ENCODE measurements around the gene ABHD17B. TPM values are rescaled to one million over a fixed set of nuclear protein-coding genes. Genes with fewer than 3 reads are reported as not detected.

ABHD17B gene
- total and polyA plus RNA-seq, 4 experiments from 2014 or later: 16.6 to 20.8 (median 17.5) TPM

DNA sequence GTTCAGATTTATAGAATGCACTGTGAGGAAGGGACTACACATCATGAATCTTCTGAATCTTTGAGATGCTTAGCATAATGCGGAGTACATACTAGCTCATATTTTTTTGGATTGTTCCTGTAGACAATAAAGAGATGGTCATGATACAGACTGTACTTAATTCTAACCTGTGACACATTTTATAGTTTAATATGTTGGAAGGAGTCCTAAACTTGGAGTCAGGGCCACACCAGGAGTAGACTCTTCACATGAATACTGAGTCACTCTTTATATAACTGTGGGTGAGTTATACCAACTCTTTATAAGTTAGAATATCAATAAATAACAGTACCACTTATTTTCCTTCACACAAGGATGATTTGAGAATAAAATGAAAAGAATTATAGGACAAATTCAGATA lies 17.4 kb upstream of the ABHD17B start:
- CTCF ChIA-PET (ENCODE audit: partially characterized antibody): interaction anchor here (1.2 kb wide), 1 partner anchor 15 kb away, joined by 3 read pairs; no protein-coding TSS in a partner anchor

DNA sequence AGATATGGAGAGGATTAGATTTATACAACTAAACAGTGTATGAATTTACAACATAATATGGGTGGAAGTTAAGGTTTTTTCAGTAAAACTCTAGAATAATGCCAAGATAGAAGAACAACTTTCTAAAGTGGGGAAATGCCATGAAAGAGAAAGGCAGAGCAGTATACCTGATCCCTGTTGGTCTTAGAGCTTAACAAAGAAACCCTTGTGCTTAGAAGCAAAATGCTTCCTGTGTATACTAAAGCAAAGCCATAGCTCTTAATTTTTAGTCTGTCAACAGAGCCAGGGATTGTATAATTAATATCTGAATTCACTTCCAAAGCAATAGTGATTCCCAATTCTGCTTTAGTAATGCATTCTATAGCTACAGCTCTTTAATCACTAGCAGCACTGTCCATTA lies 14.8 kb upstream of the ABHD17B start:
- ChIA-PET CTCF (ENCODE audit: partially characterized antibody) (interaction anchor here (1.0 kb wide), 1 partner anchor 119 kb away, joined by 5 read pairs; no protein-coding TSS in a partner anchor), POLR2A (ENCODE audit: partially characterized antibody) (interaction anchor here (0.7 kb wide), 1 partner anchor 14 kb away, joined by 5 read pairs; the partner anchor contains the start of genes ABHD17B and C9orf85)
- Histone ChIP-seq H3K4me1 (ENCODE audit: insufficient read depth, low read length) (no peaks in the 10 kb centered on the region), H3K9me3 (ENCODE audit: control insufficient read depth in 1 of 2, low read length in 2 of 2) (no peaks in the 10 kb centered on the region), H3K27ac (ENCODE audit: low read depth, low read length) (no peak overlapping the region), H3K36me3 (ENCODE audit: insufficient read depth, low read length) (no peaks in the 10 kb centered on the region), H3K27me3 (ENCODE audit: insufficient read depth, low read length) (no peaks in the 10 kb centered on the region), H3K4me3 (ENCODE audit: low read length in 2 of 2) (no peak overlapping the region)
- Mint-ChIP-seq H3K4me1 (peaks cover 0 to 8% (median 5%) of the 10 kb centered on the region in 4 donors), H3K9me3 (no peaks in the 10 kb centered on the region), H3K27ac (no peak overlapping the region), H3K36me3 (peaks cover 16 to 24% of the 10 kb centered on the region in 2 donors), H3K27me3 (no peaks in the 10 kb centered on the region), H3K4me3 (no peak overlapping the region)
- DNase-seq: no peak
- intact Hi-C loops (cut with micrococcal nuclease): no loop called here

More for the DNA sequence above, 17.4 kb upstream of the ABHD17B start:
- POLR2A ChIA-PET (ENCODE audit: partially characterized antibody): no interaction called here
- H3K9me3 Mint-ChIP-seq: peaks cover 0 to 2% (median 0%) of the 10 kb centered on the region in 8 donors
- DNase-seq: no peak
- H3K27me3 Mint-ChIP-seq: no peaks in the 10 kb centered on the region
- H3K27me3 ChIP-seq (ENCODE audit: insufficient read depth, low read length): no peaks in the 10 kb centered on the region
- no peak overlapping the region for H3K27ac Mint-ChIP-seq
- H3K36me3 ChIP-seq (ENCODE audit: insufficient read depth, low read length): no peaks in the 10 kb centered on the region
- intact Hi-C loops (cut with micrococcal nuclease): no loop called here
- H3K36me3 Mint-ChIP-seq: peaks cover 7 to 22% of the 10 kb centered on the region in 2 donors
- H3K27ac ChIP-seq (ENCODE audit: low read depth, low read length): no peak overlapping the region
- H3K4me3 ChIP-seq (ENCODE audit: low read length in 2 of 2): no peak overlapping the region
- no peaks in the 10 kb centered on the region for H3K9me3 ChIP-seq (ENCODE audit: control insufficient read depth in 1 of 2, low read length in 2 of 2)
- no peaks in the 10 kb centered on the region for H3K4me1 ChIP-seq (ENCODE audit: insufficient read depth, low read length)
- no peak overlapping the region for H3K4me3 Mint-ChIP-seq
- H3K4me1 Mint-ChIP-seq: peaks cover 3 to 13% (median 5%) of the 10 kb centered on the region in 4 donors

DNA sequence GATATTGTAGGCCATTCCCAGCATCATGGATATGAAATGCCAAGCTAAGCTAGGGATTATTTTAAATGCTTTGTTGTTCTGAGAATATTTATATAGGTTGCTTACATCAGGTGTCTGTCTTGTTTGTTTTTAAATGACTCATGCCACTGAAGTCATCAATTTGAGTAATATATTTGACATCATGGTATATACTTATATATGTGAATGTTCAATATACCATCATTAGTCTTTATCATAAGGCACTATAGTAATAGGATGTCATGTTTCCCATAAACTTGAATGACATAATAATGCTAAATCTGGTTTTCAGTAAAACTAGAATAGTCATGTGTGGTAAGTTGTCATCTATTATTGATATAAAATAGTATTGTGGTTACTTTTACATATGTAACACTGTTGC lies 13.6 kb upstream of the ABHD17B start:
- peaks cover 18 to 24% of the 10 kb centered on the region in 2 donors for H3K36me3 Mint-ChIP-seq
- no peaks in the 10 kb centered on the region for H3K4me1 ChIP-seq (ENCODE audit: insufficient read depth, low read length)
- peaks cover under 1 to 7% (median 5%) of the 10 kb centered on the region in 4 donors for H3K4me1 Mint-ChIP-seq
- H3K27ac ChIP-seq (ENCODE audit: low read depth, low read length): no peak overlapping the region
- intact Hi-C loops (cut with micrococcal nuclease): no loop called here
- H3K36me3 ChIP-seq (ENCODE audit: insufficient read depth, low read length): no peaks in the 10 kb centered on the region
- H3K9me3 Mint-ChIP-seq: no peaks in the 10 kb centered on the region
- ChIA-PET POLR2A (ENCODE audit: partially characterized antibody) (no interaction called here), CTCF (ENCODE audit: partially characterized antibody) (interaction anchor here (0.8 kb wide), 1 partner anchor 12 kb away, joined by 3 read pairs; no protein-coding TSS in a partner anchor)
- no peak overlapping the region for H3K4me3 Mint-ChIP-seq
- no peaks in the 10 kb centered on the region for H3K9me3 ChIP-seq (ENCODE audit: control insufficient read depth in 1 of 2, low read length in 2 of 2)
- no peaks in the 10 kb centered on the region for H3K27me3 Mint-ChIP-seq
- no peak overlapping the region for H3K27ac Mint-ChIP-seq
- DNase-seq: no peak
- H3K4me3 ChIP-seq (ENCODE audit: low read length in 2 of 2): no peak overlapping the region
- no peaks in the 10 kb centered on the region for H3K27me3 ChIP-seq (ENCODE audit: insufficient read depth, low read length)

DNA sequence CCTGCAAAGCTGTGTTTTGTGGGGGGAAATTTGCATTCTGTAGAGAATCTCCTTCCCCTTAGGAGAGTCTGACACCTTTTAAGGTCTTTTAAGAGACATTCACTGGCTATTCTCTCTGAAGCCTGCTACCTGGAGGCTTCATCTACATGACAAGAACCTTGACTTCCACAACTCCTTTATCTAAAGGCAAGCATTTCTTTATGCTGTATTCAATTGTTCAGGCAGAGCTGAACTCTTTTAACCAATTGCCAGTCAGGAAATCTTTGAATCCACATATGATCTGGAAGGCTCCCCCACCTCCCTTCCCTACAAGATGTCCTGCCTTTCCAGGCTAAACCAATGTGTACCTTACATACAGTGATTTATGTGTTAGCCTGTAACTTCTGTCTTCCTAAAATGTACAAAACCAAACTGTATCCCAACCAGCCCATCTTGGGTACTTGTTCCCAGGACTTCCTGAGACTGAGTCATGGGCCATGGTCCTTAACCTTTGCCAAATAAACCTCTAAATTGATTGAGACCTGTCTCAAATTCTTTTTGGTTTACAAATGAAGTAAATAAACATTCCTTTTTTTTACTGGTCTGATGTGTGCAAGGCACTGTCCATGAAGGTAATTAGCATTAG lies 10.3 kb upstream of the ABHD17B start:
- Mint-ChIP-seq H3K4me3 (no peak overlapping the region), H3K36me3 (peaks cover 29 to 33% of the 10 kb centered on the region in 2 donors), H3K27ac (no peak overlapping the region), H3K27me3 (no peaks in the 10 kb centered on the region), H3K4me1 (peaks cover 13 to 22% (median 16%) of the 10 kb centered on the region in 4 donors), H3K9me3 (no peaks in the 10 kb centered on the region)
- no peaks in the 10 kb centered on the region for H3K27me3 ChIP-seq (ENCODE audit: insufficient read depth, low read length)
- H3K4me3 ChIP-seq (ENCODE audit: low read length in 2 of 2): no peak overlapping the region
- intact Hi-C loops (cut with micrococcal nuclease): no loop called here
- CTCF ChIA-PET (ENCODE audit: partially characterized antibody): interaction anchor here (0.8 kb wide), 2 partner anchors 22 to 139 kb away, joined by 3 read pairs; no protein-coding TSS in a partner anchor
- no peak for DNase-seq
- no peaks in the 10 kb centered on the region for H3K9me3 ChIP-seq (ENCODE audit: control insufficient read depth in 1 of 2, low read length in 2 of 2)
- no peaks in the 10 kb centered on the region for H3K36me3 ChIP-seq (ENCODE audit: insufficient read depth, low read length)
- H3K4me1 ChIP-seq (ENCODE audit: insufficient read depth, low read length): no peaks in the 10 kb centered on the region
- H3K27ac ChIP-seq (ENCODE audit: low read depth, low read length): no peak overlapping the region
- POLR2A ChIA-PET (ENCODE audit: partially characterized antibody): no interaction called here

DNA sequence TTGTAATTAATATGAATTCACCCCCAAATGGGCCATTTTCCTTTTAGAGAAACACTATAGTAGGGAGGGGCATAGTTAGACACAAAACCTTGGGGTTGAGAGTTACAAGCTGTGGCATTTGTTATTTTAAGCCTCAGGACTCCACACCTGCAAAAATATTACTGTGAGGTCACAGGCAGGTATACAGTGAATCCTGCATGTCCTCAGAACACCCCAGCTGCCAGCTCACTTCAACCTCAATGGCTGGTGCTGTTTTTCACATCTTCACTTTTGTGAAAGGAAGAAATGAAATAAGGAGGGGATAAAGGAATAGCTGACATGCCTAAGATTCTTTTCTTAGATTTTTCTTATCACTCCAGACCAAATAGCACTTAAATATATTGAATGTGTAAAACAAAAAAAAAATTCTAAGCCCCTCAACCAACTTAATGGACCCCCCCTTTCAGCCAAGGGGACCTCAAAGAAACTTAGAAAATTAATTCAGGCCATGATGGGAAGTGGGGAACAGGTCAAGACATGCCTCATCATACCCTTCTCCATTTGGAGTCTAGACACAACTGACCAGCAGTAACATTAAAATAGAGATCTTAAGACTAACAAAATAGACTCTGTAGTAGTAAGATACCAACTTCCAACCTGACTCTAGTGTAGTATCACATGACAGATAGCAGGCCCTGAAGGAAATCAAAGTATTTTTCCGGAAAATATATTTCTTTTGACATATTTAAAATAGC lies 9.6 kb upstream of the ABHD17B start:
- POLR2A ChIA-PET (ENCODE audit: partially characterized antibody): no interaction called here
- intact Hi-C loops (cut with micrococcal nuclease): no loop called here
- Histone ChIP-seq H3K36me3 (ENCODE audit: insufficient read depth, low read length) (no peaks in the 10 kb centered on the region), H3K4me3 (ENCODE audit: low read length in 2 of 2) (no peak overlapping the region), H3K27ac (ENCODE audit: low read depth, low read length) (no peak overlapping the region), H3K4me1 (ENCODE audit: insufficient read depth, low read length) (no peaks in the 10 kb centered on the region), H3K27me3 (ENCODE audit: insufficient read depth, low read length) (no peaks in the 10 kb centered on the region), H3K9me3 (ENCODE audit: control insufficient read depth in 1 of 2, low read length in 2 of 2) (no peaks in the 10 kb centered on the region)
- Mint-ChIP-seq H3K36me3 (peaks cover 29 to 33% of the 10 kb centered on the region in 2 donors), H3K4me3 (no peak overlapping the region), H3K4me1 (peaks cover 16 to 25% (median 18%) of the 10 kb centered on the region in 4 donors), H3K9me3 (no peaks in the 10 kb centered on the region), H3K27me3 (no peaks in the 10 kb centered on the region), H3K27ac (no peak overlapping the region)
- CTCF ChIA-PET (ENCODE audit: partially characterized antibody): no interaction called here
- DNase-seq: no peak

DNA sequence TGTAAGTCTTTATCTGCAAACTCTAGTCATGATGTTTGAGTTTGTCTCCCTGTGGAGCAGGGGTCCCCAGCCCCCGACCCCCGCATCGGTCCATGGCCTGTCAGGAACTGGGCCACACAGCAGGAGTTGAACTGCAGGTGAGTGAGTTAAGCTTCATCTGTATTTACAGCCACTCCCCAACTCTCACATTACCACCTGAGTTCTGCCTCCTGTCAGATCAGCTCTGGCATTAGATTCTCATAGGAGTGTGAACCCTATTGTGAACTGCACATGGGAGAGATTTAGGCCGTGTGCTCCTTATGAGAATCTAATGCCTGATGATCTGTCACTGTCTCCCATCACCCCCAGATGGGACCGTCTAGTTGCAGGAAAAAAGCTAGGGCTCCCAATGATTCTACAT lies 7.4 kb upstream of the ABHD17B start:
- Mint-ChIP-seq H3K4me3 (no peak overlapping the region), H3K36me3 (peaks cover 24 to 30% of the 10 kb centered on the region in 2 donors), H3K27me3 (no peaks in the 10 kb centered on the region), H3K27ac (peak overlapping the region in 1 of 7 donors; percentile 47), H3K4me1 (peaks cover 25 to 37% (median 32%) of the 10 kb centered on the region in 4 donors), H3K9me3 (no peaks in the 10 kb centered on the region)
- POLR2A ChIA-PET (ENCODE audit: partially characterized antibody): no interaction called here
- no peaks in the 10 kb centered on the region for H3K27me3 ChIP-seq (ENCODE audit: insufficient read depth, low read length)
- H3K4me1 ChIP-seq (ENCODE audit: insufficient read depth, low read length): peaks cover 12% of the 10 kb centered on the region
- no peak overlapping the region for H3K27ac ChIP-seq (ENCODE audit: low read depth, low read length)
- no peak for DNase-seq
- no peaks in the 10 kb centered on the region for H3K36me3 ChIP-seq (ENCODE audit: insufficient read depth, low read length)
- intact Hi-C loops (cut with micrococcal nuclease): loop anchor here (10.0 kb wide), 1 partner anchor 606 kb away; the partner anchor contains the start of gene TMC1
- CTCF ChIA-PET (ENCODE audit: partially characterized antibody): interaction anchor here (0.9 to 1.1 kb wide), 3 partner anchors 99 to 121 kb away, joined by 3 read pairs; no protein-coding TSS in a partner anchor
- H3K4me3 ChIP-seq (ENCODE audit: low read length in 2 of 2): no peak overlapping the region
- no peaks in the 10 kb centered on the region for H3K9me3 ChIP-seq (ENCODE audit: control insufficient read depth in 1 of 2, low read length in 2 of 2)

DNA sequence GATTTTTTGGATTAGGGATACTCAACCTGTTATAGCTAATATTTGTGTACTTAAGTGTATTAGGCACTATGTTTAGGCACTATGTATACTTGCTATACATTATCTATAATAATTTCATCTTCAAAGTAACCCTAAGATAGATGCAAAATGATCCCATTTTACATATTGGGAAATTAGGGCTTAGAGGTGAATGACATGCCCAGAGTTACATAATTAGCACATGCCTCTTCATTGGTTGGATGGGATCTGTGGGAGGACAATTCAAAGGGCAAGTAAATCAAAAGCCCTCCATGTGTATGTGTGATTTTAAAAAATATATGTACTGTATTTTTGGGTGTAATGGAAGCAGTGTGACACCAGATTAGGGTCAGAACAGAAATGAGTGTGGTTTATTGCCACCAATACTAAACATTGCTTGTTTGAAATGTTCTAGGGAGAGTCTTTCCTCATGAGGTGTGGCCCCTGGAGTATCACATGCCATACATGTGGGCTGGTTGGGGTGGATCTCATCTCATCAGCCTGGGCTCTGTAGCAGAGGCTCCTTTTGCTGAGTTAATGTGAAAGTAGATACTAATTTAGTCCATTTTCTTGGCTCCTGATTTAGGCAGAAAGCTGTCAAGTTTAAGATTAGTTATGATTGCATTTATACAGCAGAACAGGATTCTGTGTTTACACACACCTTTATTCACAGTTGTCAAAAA lies 6.0 kb upstream of the ABHD17B start:
- CTCF ChIA-PET (ENCODE audit: partially characterized antibody): interaction anchor here (1.0 kb wide), 1 partner anchor 10 kb away, joined by 3 read pairs; no protein-coding TSS in a partner anchor
- Mint-ChIP-seq H3K4me1 (peaks cover 34 to 47% (median 38%) of the 10 kb centered on the region in 4 donors), H3K36me3 (peaks cover 21% of the 10 kb centered on the region in 2 donors), H3K4me3 (no peak overlapping the region), H3K27me3 (no peaks in the 10 kb centered on the region), H3K27ac (no peak overlapping the region), H3K9me3 (no peaks in the 10 kb centered on the region)
- DNase-seq: no peak
- H3K27ac ChIP-seq (ENCODE audit: low read depth, low read length): no peak overlapping the region
- no peaks in the 10 kb centered on the region for H3K27me3 ChIP-seq (ENCODE audit: insufficient read depth, low read length)
- no peaks in the 10 kb centered on the region for H3K36me3 ChIP-seq (ENCODE audit: insufficient read depth, low read length)
- intact Hi-C loops (cut with micrococcal nuclease): loop anchor here (10.0 kb wide), 1 partner anchor 608 kb away; the partner anchor contains the start of gene TMC1
- no peaks in the 10 kb centered on the region for H3K9me3 ChIP-seq (ENCODE audit: control insufficient read depth in 1 of 2, low read length in 2 of 2)
- POLR2A ChIA-PET (ENCODE audit: partially characterized antibody): no interaction called here
- peaks cover 25% of the 10 kb centered on the region for H3K4me1 ChIP-seq (ENCODE audit: insufficient read depth, low read length)
- H3K4me3 ChIP-seq (ENCODE audit: low read length in 2 of 2): no peak overlapping the region

Data from CD4-positive, alpha-beta memory T cell (primary cell).